SK-MEL-5 (cell line): ENCODE measurements around the gene ZCWPW1. TPM values are rescaled to one million over a fixed set of nuclear protein-coding genes. Genes with fewer than 3 reads are reported as not detected.
"Not testable (repeated sequence)": the region's sequence is repeated elsewhere in the genome, so short reads cannot be mapped to it uniquely, and the experiment has no call there.

Experiments used
- DNase-seq: peaks from one replicate; pipeline ENCODE4 v3.0.0-alpha.2; 2016; ENCODE audit warnings: low read depth, low spot score
- in situ Hi-C: cut with HindIII; loops from 2 replicates; pipeline ENCODE4 v1.10.0; 2016; ENCODE audit warnings: low sequenced_read_pairs, high pct_unique_total_duplicates, low pct_unique_long_range_greater_than_20kb
- total RNA-seq: library from RNA; depleted of rRNA; stranded (reverse); fragments of >200 nt; shearing (Covaris generic); gene quantifications from 2 replicates; pipeline ENCODE4 v1.2.3, GENCODE V29; 2014

Gene ZCWPW1
- total RNA-seq, 1 experiment from 2014 or later = 4.7 TPM

DNA sequence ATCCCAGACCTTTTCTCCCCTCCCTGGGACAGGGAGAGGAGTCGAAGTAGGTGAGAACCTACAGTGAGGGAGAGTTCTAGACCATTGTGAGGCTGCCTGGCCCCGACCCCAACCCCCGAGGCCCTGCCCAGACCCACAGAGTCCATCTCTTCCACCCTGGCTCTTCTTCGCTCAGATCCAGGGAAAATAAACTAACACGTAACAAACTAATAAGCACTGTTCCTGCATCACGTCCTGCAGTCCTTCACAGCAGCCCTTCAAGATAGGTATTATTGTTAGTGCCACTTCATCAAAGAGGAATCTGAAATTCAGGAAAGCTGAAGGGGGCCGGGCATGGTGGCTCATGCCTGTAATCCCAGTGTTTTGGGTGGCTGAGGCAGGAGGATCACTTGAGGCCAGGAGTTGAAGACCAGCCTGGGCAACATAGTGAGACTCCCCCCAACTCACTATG lies 35.7 kb upstream of the ZCWPW1 start, which contains the start of gene SPACDR:
Gene SPACDR, minus strand, starts transcription at position 51 of the 451 bp plus-strand sequence. CDS start 235 bp downstream, outside the sequence.
- DNase-seq = no peak
- in situ Hi-C loops = no loop called here

DNA sequence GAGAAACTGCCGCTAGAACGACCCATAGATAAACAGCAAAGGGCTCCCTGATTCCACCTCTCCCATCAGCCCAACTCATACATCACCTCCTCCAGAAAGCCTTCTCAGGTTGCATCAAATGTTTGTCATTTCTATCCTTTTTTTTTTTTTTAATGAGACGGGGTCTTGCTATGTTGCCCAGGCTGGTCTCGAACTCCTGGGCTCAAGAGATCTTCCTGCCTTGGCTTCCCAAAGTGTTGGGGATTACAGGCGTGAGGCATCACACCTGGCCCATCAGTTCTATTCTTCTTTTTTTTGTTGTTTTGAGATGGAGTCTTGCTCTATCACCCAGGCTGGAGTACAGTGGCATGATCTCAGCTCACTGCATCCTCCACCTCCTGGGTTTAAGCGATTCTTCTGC lies 28.5 kb upstream of the ZCWPW1 start:
- DNase-seq = no peak
- in situ Hi-C loops = no loop called here

DNA sequence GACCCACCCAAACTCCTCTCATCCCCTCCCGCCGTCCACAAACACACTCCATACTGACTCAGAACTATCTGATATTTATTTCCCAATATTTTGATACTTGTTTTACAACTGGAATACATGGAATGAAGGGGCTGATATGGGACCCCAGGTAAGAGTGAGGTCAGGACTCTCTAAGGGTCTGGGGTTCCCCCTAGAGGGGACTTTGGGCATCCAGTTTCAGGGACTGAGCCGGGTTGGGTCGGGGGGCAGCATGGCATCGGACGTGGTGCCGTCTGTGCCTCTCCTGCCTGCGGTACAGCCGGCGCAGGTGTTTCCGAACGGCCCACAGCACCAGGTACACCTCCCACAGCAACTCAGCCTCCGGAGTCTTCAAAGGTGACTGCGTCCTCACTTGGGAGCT lies 28.1 kb upstream of the ZCWPW1 start:
- in situ Hi-C loops = no loop called here
- DNase-seq = no peak

DNA sequence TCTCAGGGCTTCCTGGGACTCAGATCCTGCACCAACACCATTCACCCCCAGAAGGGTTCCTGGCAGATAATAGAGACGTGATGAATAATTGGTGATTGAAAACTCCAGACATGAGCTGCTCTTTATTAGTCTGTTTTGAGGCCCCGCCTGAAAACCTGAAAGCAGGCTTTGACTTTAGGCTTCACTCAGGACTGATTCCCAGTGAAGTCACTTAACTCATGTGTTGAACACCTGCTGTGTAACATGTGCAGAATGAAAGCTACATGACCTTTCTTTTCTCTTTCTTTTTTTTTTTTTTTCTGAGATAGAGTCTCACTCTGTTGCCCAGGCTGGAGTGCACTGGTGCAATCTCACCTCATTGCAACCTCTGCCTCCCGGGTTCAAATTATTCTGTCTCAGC lies 26.7 kb upstream of the ZCWPW1 start:
- in situ Hi-C loops = no loop called here
- DNase-seq = no peak

DNA sequence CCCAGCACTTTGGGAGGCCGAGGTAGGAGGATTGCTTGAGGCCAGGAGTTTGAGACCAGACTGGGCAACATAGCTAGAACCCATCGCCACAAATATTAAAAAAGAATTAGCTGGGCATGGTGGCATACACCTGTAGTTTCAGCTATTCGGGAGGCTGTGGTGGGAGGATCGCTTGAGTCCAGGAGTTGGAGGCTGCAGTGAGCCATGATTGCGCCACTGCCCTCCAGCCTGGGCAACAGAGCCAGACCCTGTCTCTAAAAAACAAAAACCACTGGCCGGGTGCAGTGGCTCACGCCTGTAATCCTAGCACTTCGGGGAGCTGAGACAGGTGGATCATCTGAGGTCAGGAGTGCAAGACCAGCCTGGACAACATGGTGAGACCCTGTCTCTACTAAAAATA lies 25.4 kb upstream of the ZCWPW1 start:
- in situ Hi-C loops, DNase-seq: not testable (repeated sequence)

DNA sequence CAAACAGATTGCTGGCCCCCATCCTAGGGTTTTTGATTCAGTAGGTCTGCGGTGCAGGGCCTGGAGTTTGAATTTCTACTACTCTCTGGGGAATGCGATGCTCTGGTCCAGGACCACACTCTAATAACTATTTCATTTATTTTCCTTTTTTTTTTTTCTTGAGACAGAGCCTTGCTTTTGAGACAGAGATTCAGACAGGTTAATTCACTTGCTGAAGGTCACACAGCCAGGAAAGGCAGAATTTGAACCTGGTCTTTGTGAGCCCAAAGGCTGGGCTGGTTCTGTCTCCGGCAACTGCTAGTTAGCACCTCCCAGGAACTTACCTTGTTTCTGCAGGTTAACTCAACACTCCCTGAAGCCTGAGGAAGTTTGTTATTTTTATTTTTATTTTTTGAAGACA lies 24.0 kb upstream of the ZCWPW1 start:
- in situ Hi-C loops = no loop called here
- DNase-seq = no peak

DNA sequence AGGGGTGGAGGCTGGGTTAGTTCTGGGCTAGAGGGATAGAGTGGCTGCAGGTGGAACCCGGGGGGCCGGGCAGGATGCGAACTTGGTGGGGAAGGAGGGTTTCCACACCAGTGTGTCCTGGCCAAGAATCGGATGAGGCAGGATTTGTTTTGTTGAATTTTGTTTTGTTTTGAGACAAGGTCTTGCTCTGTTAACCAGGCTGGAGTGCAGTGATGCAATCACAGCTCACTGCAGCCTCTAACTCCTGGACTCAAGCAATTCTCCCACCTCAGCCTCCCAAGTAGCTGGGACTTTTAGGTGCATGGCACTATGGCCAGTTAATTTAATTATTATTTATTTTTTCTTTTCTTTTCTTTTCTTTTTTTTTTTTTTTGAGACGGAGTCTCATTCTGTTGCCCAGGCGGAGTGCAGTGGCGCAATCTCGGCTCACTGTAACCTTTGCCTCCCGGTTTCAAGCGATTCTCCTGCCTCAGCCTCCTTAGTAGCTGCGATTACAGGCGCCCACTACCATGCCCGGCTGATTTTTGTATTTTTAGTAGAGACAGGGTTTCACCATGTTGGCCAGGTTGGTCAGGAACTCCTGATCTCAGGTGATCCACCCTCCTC lies 20.8 kb upstream of the ZCWPW1 start:
- in situ Hi-C loops = no loop called here
- DNase-seq = no peak

DNA sequence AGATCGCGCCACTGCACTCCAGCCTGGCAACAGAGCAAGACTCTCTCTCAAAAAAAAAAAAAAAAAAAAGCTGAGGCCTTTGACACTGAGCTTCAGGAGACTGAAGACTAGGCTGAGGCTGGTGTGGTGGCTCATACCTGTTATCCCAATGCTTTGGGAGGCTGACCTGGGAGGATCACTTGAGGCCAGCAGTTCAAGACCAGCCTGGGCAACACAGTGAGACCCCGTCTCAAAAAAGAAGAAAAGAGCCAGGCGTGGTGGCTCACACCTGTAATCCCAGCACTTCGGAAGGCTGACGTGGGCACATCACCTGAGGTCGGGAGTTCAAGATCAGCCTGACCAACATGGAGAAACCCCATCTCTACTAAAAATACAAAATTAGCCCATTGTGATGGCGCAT lies 18.9 kb upstream of the ZCWPW1 start:
- in situ Hi-C loops, DNase-seq: not testable (repeated sequence)

DNA sequence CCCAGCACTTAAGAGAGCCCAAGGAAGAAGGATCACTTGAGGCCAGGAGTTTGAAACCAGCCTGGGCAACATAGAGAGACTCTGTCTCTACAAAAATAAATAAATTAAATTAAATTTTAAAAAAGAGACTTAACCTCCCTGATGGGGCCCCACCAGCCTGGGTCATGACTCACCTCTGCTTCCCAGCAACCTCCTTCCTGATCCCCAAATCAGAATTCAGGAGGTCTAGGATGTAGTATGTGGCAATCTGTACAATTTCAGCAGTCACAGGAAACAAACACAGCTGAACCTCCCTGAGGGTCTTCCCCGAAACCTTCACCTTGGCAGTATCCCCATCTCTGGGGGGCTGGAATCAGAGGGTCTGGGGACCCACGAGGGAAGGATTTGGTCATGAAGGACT lies 17.5 kb upstream of the ZCWPW1 start:
- DNase-seq = no peak
- in situ Hi-C loops = no loop called here

DNA sequence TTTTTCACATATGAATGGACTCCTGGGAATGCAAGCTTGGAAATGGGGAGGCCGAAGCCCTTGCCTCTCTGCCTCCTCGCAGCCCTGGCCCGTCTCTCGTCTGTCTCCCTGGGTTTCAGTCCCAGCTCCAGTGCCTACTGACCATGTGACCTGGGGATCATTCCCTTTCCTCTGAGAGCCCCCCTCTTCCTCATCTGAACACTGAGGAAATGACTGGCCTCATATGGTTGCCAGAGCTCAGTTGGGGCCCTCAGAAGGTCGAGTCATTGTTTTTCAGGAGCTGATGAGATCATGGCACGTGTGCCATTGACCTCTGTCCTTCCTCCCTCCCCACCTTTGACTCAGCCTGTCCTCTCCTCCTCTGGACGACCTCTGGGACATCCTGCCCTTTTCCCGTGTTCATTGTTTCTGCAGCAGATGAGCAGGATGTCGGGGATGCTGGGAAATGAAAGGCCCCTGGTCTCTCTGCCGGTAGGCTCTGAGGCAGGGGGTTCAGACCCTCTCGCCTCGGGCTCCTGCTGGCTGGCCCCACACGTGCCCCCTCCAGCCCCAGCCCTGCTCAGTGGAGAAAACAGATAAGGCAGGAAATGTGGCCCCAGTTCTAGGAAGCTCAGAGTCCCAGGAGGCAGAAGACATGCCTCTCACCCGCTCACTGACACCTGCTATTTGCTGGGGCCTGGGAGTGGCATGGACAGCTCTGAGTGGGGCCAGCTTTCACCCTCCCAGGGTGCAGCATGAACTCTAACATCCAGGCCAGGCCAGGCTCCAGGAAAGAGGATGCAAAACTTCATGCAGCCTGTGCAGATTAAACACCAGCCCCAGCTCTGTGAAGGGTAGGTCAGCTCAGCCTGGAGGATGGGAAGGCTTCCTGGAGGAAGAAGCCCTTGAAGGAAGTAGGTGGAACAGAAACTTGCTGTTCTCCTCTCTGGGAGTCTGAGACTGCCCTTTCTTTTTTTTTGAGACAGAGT lies 16.1 kb upstream of the ZCWPW1 start:
- in situ Hi-C loops = no loop called here
- no peak for DNase-seq

DNA sequence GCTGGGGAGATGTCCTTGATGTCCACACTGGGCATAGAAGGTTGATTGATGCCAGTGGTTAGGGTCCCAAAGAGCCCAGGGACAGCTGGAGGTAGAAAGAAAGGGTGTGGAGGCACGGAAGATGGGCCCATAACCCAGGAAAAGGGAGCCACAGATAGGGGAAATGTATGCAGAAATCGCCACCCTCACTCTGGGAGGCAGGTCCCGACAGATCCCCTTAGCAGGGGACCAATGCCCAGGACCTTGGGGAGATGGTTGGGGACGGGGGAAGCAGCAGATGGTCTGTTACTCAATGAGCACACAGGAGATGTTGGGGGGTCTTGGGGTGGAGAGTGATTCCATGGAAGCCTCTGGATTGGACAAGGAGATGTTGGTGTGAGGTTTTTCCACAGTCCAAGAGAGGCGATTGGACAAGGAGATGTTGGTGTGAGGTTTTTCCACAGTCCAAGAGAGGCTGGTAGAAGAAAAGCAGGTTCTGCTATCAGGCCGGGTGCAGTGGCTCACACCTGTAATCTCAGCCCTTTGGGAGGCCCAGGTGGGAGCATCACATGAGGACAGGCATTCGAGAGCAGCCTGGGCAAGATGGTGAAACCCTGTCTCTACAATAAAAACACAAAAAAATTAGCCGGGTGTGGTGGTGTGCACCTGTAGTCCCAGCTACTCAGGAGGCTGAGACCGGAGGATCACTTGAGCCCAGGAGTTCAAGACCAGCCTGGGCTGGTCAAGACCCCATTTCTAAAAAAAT lies 14.8 kb upstream of the ZCWPW1 start:
- DNase-seq = no peak
- in situ Hi-C loops = no loop called here

DNA sequence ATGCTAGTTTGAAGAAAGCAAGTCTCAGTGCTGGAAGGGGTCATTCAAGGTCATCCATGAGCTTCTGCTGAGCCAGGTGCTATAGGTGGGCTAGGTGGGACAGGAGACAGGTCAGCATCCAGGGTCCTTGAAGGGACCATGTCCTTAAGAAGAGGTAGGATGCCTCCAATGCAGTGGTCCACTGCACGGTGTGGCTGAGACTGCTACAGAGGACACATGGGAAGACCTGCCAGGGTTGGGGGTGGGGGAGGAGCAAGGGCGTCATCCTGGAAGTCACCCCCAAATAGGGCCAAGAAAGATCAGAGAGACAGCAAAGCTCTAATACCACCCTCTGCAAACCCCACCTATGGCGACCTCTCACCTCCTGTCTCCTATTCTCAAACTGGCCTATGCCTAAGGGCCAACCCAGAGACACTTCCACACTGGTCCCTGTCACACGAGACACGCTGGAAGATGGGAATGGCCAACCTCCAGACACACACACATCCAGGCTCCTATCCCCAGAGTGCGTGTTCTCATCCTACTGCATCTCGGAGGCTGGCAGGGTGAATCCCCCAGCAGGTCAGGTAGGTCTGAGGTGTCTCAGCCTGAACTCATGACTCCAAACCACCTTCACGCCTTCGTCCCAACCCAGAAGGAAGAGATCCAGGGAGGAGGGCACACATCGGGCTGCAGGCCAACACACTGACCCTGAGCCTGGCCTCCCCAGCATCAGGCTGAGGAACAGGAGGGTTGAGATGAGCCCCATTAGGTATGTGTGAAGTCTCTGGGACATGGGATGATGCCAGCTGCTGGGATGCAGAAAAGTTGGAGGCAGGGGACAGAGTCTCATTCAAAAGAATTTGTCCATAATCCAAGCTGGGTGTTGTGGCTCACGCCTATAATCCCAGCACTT lies 13.4 kb upstream of the ZCWPW1 start:
- no peak for DNase-seq
- in situ Hi-C loops = no loop called here

DNA sequence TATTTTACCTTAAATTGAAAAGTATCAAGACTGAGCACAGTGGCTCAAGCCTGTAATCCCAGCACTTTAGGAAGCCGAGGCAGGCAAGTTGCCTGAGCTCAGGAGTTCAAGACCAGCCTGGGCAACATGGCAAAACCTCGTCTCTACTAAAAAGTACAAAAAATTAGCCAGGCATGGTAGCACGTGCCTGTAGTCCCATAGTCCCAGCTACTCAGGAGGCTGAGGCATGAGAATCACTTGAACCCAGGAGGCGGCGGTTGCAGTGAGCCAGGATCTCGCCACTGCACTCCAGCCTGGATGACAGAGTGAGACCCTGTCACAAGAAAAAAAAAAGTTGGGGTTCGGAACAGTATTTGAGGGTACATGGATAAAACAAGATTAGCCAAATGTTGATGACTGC lies 10.7 kb upstream of the ZCWPW1 start:
- not testable (repeated sequence) for DNase-seq

DNA sequence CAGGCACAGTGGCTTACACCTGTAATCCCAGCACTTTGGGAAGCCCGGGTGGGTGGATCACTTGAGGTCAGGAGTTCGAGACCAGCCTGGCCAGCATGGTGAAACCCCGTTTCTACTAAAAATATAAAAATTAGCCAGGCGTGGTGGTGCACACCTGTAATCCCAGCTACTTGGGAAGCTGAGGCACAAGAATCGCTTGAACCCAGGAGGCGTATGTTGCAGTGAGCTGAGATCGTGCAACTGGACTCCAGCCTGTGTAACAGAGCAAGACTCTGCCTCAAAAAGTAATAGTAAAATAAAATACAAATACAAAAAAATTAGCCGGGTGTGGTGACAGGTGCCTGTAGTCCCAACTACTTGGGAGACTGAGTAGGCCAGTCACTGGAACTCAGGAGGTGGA lies 10.2 kb upstream of the ZCWPW1 start:
- in situ Hi-C loops, DNase-seq: not testable (repeated sequence)

More for the DNA sequence above, 10.7 kb upstream of the ZCWPW1 start:
- in situ Hi-C loops = not testable (repeated sequence)

DNA sequence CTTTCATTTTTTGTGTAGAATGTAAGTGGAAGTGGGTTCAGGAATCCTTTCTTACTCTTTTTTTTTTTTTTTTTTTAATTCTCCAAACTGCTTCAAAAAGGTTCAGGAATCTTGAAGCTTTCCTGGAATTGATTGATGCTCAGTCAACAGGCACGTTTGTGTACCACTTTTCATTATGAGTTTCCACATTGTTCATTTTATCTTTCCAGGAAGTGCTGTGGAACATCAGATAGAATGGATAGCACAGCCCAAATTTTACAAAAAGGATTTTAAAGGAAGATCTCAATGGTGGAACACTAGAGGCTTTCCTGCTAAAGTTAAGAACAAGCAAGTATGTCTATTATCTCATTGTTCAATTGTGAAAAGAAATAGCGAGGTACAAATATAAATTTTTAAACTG lies 9.7 kb upstream of the ZCWPW1 start:
- in situ Hi-C loops = no loop called here
- no peak for DNase-seq

DNA sequence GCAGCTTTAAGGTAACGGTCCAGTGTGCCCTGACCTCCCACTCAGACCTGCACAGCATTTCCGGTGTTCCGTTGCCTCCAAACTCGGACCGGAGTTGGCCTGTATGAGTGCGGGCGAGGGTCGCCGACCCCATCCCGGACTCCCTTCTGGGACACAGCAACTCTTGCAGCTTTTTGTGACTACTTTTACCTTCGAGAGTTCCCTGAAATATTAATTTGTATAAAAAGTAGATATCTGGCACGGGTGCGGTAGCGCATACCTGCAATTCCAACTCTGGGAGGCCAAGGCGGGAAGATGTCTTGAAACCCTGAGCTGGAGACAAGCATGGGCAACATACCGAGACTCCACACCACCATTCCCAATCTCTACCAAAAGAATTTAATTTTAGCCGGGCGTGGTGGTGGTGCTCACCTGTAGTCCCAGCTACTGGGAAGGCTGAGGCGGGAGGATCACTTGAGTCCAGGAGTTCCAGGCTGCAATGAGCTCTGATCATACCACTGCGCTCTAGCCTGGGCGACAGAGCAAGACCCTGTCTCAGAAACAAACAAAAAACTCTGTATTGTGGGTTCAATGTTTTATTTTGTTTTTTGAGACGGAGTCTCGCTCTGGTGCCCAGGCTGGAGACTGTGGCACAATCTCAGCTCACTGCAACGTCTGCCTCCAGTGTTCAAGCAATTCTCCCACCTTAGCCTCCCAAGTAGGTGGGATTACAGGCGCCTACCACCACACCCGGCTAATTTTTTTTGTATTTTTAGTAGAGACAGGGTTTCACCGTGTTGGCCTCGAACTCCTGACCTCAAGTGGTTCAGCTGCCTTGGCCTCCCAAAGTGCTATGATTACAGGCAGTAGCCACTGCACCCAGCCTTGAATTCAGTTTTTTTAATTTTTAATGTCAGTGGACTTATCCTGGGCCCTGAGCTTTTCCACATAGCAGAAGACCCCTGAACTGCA lies 8.9 kb upstream of the ZCWPW1 start:
- no peak for DNase-seq
- in situ Hi-C loops = no loop called here
